Measurements from ENCODE around the gene NOVA2.
A peak's percentile ranks its signal among the peaks of the same experiment; 100 is the strongest.

Gene NOVA2

DNA sequence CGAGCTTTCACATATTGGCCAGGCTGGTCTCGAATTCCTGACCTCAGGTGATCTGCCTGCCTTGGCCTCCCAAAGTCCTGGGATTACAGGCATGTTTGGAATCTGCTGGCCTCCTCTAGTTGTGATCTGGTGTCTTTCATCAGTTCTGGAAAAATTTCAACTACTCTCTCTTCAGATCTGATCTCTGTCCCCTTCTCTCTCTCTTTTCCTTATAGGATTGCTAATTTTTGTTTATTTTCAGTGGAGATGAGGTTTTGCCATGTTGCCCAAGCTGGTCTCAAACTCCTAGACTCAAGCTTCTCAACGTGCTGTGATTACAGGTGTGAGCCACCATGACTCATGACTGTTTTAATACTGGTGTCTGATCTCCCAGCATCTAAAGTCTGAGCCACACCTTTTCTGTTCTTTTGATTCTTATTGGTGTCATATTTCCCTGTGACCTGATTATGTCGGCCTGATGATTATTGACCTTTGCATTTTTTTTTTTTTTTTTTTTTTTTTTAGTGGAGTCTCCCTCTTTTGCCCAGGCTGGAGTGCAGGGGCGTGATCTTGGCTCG is 48.7 kb downstream of the NOVA2 start:
- DNase-seq (ENCODE audit: low spot score): no peak

DNA sequence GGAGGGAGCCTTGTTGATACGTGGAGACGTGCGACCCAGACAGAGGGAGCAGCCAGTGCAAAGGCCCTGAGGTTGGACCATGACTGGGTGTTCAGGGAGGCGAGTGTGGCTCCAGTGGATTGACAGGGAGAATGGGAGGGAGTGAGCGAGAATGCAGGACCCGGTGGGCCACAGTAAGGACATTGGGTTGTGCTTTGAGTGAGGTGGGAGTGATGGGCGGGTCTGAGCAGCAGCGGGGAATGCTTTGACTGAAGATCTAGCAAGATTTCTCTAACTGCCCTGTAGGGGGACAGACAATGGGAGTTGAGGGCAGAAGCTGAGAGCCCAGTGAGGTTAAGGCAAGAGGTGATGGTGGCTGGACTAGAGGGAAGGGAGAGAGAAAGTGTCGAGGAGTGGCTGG is 51.4 kb downstream of the NOVA2 start:
- peak; percentile 43 for DNase-seq (ENCODE audit: low spot score)

DNA sequence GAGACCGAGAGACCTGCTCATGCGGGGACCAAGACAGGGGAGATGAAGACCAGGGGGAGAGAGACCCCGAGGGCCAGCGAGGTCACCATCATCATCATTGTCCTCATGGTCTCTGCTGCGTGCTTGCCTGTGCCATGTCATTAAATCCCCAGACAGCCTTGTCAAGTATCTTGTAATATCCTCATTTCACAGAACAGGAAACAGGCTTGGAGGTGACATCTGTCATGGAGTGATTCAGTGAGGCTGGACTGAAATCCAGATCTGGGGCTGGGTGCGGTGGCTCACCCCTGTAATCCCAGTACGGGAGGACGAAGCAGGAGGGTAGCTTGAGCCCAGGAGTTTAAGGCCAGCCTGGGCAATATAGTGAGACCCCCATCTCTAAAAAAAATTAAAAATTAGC is 53.2 kb downstream of the NOVA2 start:
- no peak for DNase-seq (ENCODE audit: low spot score)

DNA sequence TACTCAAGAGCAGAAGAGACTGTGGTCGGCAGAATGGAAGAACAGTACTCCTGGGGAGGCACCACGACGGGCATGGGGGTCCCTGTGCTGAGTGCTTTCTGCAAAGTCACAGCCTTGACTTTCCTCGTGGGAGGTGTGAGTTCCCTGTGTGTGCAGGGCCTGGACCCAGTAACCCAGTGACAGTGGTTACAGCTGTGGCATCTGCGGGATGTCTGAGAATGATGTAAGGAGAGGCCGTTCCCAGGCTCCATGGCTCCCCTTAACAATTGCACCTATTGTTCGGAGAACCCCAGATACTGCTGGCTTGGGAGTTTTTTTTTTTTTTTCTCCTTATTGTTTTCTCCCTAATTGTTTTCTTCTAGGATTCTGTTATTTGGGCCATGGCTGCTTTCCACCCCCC is 54.0 kb downstream of the NOVA2 start:
- no peak for DNase-seq (ENCODE audit: low spot score)

DNA sequence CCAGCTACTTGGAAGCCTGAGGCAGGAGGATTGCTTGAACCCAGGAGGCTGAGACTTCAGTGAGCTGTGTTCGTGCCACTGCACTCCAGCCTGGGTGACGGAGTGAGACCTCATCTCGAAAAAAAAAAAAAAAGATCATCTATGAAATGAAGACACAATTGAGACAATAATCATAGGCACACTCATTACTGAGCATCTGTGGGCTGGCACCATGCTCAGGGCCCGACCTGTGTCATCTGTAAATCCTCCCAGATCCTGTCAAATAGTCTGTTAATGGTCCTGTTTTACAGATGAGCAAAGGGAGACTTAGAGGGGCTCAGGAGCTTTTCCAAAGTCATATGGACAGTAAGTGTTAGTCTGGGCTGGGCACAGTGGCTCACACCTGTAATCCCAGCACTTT is 54.9 kb downstream of the NOVA2 start:
- DNase-seq (ENCODE audit: low spot score): no peak

DNA sequence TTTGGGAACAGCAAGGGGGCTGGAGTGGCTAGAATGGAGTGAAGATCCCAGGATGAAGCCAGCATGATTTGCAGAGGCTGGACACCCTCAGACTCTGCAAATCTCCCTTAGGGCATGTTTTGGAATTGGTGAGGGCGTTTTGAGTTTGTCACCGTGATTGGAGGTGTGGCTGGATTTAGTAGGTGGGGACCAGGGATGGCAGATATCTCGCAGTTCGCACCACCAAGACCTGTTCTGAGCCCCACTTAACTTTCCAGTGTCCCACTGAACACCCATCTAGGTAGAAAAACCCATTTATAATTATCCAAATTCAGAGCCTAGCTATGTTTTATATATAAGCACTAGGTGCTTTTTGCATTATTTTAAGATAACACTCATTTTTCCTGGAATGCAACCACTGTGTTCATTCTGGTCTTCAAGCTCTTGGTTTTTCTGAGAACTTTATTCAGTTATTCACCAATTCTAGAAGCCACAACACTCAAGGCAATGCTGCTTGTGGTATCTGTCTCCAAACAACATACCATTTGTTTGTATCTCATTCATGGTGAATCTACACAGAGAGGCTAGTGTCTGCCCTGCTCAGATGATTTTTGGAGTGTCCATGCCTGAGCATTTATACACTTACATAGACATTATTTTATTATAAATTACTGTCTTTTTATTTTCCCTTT is 56.1 kb downstream of the NOVA2 start:
- DNase-seq (ENCODE audit: low spot score): no peak

DNA sequence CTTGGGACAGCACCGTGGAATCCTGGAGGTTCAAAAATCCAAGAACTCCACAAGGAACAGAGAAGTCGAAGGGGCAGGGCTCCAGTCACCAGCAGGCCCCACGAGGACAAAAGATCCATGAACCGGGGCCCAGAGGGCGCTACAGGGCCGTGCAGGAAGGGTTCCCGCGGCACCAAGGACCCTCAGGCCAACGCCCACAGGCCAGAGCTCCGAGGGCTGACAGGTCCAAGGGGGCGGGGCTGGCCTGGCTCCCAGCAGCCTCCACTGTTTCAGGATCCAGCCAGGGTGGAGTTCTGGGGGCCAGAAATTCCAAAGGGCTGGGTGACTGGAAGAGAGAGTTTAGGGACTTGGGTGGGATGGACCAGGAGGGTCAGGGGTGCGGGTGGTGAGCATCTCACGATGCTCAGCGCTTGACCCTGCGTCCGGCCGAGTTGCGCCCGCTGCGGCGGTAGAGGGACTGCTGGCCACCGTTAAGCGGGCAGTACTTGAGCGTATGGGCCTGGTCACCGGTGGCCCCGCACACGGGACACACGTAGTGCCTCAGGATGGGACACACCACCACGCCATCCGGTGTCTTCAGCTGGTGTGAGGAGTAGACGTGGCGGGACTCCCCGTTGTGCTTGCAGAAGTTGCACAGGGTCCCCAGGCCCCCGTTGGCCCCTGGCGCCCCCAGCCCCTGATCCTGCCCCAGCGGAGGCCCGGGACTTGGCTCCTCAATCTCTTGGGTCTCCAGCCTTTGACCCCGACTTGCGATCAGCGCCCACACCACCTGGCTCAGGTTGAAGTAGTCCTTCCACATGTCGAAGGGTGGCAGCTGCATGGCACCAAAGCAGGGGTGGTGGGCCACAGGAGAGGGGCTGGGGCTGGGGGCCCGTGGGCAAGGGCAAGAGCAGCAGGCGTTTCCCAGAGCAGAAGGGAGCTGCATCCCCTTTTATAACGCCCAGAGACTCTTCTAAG is 59.5 kb downstream of the NOVA2 start, which contains the start of gene NANOS2:
TSS of gene NANOS2 (minus strand) at position 905 of the 957 bp plus-strand sequence. CDS start at position 820, 85 bp downstream.
- peak; percentile 86 for DNase-seq (ENCODE audit: low spot score)

DNA sequence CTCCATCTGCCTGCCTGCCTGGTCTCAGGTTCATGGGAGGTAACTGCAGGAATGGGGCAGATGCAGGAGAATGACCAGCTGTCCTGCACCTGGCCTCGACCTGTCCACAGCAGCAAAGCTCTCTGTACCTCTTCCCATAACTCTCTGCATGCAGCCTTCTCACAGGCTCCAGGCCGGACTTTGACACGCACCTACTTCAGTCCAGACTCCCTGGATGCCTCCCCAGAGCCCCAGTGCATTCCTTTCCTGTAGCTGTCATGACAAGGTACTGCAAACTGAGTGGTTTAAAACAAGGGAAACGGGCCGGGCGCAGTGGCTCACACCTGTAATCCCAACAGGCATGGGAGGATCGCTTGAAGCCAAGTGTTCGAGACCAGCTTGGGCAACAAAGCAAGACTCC is 62.4 kb downstream of the NOVA2 start:
- no peak for DNase-seq (ENCODE audit: low spot score)

DNA sequence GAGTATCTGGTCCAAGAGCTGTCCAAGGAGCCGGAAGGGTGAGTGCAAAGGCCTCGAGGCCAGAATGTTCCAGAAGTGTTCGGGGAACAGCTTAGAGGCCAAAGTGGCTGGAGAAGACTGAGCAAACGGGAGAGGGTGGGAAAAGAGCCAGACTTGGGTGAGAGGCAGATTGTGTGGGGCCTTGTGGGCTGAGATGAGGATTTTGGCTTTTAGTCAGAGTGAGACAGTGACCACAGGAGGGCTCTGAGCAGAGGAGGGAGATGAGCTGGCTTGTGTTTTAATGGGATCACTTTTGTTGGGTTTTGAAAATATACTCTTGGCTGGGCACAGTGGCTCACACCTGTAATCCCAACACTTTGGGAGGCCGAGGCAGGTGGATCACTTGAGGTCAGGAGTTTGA is 64.7 kb downstream of the NOVA2 start:
- no peak for DNase-seq (ENCODE audit: low spot score)

DNA sequence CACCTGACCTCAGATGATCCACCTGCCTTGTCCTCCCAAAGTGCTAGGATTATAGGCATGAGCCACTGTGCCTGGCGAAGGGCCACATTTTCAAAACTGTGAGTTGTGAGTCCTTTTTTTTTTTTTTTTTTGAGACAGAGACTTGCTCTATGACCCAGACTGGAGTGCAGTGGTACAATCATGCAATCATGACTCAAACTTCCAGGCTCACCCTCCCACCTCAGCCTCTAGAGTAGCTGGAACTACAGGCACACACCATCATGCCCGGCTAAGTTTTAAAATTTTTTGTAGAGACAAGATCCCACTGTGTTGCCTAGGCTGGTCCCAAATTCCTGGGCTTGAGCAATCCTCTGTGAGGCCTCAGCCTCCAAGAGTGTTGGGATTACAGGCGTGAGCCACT is 67.4 kb downstream of the NOVA2 start:
- DNase-seq (ENCODE audit: low spot score): no peak

DNA sequence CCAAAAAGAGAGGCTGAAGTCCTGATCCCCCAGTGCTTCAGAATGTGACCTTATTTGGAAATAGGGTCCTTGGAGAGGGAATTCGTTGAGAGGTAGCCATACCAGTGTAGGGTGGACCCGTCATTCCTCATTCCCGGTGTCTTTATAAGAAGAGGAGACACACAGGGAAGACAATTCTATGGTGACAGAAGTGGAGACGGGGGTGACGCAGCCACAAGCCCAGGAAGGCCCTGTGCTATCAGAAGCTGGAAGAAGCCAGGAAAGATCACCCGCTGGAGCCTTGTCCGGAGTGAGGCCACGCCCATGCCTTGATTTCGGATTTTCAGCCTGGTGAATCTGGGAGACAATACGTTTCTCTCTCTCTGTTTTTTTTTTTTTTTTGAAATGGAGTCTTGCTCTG is 68.7 kb downstream of the NOVA2 start:
- no peak for DNase-seq (ENCODE audit: low spot score)

DNA sequence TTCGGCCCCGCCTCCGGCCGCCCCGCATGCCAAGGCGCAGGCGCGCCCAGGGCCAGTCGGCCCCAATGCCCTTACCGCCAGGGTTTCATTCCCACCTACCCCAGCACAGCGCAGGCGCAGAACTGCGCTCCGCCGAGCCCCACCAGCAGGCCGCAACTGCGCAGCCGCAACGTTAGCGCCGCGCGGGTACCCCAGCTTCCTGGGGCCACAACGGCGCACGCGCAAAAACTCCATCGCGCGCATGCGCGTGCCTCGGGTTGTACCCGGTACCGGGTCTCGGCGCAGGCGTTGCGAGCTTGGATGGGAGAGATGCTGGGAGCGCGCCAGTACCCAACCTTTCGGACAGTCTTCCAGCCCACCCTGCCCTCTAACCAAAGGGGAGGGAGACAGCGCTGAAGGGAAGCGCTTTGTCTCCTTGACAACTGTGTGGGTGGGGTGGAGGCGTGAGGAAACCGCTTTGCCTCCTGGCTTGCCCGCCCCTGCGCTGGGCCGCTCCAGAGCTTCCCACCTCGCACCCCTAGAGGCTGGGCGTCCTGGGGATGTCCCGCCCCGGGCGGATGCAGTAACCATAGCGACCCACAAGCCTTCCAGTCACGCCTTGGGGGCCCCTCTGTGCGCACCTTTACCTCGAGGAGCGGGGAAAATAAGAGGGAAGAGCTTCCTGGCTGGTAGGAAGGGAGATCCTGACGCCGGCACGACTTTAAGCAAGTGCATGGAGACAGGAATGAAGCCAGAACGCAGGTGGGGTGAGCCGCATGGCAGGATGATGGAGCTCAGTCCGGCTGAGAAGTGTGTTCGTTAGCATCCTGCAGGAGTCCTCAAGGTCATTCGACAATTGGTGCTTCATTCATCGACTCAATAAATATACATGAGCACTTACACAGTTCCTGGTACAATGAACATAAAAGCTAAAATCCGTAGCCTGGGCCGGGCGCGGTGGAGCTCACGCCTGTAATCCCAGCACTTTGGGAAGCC is 70.7 kb downstream of the NOVA2 start:
- DNase-seq (ENCODE audit: low spot score): peak; percentile 100

DNA sequence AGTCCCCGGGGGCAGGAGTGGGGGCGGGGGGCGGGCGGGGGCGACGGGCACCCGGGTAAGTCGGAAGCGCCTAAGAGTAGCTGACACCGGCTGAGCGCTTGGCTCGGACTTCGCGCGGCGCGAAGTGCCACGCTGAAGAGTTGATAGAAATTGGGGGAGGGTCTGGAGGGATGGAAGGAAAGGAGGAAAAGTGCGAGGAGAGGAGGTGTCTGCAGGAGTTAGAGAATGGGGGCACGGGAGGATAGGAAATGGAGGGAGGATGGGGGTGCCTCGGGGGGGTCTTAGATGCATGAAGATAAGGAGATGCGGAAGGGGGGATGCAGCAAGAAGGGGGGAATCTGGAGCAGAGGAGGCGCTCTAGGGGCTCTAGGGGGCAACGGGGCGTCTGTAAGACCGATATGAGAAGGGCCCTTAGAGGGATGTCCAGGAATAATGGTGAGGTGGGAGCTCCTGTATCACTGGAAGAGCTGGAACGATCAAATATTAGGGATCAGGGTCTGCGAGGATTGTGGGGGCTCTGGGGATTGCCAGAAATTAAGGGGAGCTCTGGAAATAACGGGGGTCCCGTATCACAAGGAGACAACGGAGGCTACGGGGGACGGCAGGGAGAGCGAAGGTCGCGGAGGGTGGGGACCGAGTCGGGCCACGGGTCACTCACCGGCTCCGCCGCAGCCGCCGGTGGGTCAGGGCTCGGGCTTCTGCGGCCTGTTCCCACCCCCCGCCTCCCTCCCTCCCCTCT is 71.6 kb downstream of the NOVA2 start, which contains the start of gene MYPOP:
TSS of gene MYPOP (minus strand) at position 702 of the 739 bp plus-strand sequence. CDS start 840 bp downstream, outside the sequence.
- DNase-seq (ENCODE audit: low spot score): peak; percentile 43

DNA sequence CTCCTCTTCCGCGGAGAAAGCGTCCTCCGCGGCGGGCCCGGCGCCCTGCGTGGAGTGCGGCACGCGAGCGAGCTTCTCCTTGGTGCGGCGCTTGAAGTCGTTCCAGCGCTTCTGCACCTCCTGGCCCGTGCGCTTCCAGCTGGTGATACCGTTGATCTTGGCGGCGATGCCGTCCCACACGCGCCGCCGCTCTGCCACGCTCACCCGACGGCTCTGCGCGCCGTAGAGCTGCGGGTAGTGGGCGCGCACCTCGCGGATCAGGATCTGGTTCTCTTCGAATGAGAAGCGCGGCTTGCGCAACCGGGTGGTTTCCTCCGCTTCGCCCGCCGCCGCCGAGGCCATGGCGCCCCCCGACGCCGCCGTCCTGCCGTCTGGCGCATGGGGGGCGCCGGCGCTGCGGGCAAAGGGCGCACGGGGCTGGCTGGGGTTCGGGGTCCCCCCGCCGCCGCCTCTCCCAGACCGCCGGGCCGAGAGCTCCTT is 72.2 kb downstream of the NOVA2 start:
- peak; percentile 32 for DNase-seq (ENCODE audit: low spot score)

DNA sequence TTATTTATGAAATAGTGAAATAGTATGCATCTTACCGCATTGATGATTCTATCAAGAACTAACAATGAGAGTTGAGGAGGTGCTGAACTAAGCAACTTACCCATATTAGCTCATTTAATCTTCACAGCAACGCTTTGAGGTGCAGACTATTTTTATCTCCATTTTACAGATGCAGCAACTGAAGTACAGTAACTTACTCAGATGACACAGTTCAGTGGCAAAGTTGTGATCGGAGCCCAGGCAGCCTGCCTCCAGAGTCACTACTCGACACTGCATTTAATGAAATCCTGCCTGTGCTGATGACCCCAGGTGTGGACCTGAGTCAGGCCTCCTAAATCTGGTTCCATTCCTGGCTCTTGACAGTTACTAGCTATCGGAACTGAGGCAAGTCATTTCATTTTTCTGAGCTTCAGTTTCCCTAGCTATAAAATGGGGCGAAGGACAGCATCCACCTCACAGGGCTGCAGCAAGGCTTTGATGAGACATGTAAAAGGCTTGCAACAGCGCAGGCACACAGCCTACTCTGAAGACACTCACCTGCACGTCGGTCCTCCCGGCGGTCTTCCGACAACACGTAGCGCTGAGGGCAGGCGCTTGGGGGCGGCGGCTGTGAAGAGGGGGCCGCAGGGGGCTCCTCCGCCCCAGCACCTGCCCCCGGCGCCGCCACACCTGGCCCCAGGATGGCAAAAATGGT is 72.8 kb downstream of the NOVA2 start:
- DNase-seq (ENCODE audit: low spot score): peak; percentile 17

DNA sequence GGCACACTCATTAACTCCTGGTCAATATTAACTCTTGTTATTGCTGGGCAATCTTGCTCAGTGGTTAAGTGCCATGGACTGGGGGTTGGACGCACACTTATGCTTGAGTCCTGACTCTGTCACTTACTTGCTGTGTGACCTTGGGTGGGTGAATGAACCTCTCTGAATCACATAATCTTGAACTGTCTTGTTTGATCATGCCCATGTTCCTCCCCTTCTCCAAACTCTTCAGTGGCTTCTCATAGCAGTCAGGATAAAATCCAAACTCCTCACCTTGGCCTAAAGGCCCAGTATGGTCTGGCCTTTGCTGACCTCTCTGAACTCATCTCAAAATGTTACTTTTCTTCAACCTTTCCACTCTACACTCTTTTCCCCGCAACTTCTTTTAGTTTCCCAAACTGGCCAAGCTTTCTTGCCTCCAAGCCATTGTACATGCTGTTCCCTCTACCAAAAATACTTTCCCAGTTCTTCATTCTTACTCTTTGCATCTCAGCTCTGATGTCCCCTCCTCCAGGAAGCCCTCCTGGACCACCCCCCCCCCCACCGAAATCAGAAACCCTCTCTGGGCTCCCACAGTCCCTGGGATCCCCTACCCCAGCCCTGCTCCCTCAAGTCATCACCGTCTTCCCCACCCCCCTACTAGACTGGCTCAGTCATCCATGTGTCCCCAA is 73.6 kb downstream of the NOVA2 start:
- no peak for DNase-seq (ENCODE audit: low spot score)

DNA sequence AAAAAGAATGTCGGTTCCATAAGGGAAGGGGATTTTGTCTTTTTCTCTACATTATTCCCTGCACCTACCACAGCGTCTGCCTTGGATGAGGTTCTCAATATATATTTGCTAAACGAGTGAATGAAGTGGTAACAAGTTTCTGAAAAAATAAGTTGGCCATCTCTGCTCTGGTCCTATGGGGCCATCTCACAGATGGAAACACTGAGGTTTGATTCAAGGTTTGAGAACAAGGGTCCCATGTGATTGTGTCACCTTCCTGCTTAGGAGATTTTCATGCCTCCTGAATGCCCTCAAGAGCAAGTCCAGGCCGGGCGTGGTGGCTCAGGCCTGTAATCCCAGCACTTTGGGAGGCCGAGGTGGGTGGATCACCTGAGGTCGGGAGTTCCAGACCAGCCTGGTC is 74.4 kb downstream of the NOVA2 start:
- no peak for DNase-seq (ENCODE audit: low spot score)

DNA sequence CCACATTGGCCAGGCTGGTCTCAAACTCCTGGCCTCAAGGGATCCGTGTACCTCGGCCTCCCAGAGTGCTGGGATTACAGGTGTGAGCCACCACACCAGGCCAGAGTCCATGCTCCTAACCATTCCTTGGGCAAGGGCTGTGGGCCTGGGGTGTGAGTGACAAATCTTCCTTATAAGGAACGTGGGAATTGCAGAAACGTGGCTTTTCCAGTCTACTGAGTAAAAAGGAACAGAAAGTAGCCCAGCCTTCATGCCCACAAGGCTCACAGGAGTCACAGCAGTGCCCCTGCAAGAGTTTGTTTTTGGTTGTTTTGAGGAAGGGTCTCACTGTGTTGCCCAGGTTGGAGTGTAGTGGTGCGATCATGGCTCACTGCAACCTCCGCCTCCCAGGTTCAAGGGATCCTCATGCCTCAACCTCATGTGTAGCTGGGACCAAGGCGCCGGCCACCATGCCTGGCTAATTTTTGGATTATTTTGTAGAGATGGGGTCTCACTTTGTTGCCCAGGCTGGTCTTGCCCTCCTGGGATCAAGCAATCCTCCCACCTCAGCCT is 76.3 kb downstream of the NOVA2 start:
- no peak for DNase-seq (ENCODE audit: low spot score)

DNA sequence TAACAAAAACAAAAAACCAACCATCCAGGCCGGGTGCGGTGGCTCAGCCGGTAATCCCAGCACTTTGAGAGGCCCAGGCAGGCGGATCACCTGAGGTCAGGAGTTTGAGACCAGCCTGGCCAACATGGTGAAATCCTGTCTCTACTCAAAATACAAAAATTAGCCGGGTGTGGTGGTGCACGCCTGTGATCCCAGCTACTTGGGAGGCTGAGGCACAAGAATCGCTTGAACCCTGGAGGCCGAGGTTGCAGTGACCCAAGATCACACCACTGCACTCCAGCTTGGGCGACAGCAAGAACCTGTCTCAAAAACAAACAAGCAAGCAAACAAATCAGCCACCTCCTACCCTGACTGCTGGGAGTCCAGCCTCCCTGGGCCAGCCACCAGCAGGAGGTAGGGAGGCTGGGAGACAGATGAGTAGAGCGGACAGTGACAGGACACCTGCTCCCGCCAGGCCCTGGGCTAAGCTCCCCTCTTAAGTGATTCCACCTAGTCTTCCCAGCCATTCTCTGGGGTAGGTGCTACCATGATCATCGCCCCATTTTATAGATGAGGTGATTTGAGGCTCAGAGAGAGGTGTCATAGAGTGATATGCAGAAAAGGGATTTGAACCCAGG is 77.6 kb downstream of the NOVA2 start:
- DNase-seq (ENCODE audit: low spot score): peak; percentile 1
